Hematopoietic multipotent progenitor cell treated with erythropoietin and hydrocortisone succinate and interleukin-3 and kit ligand, for 4 days (in vitro differentiated cells): Measurements from ENCODE around the gene KCNK10.
A peak's percentile ranks its signal among the peaks of the same experiment; 100 is the strongest.

Source experiments
- DNase-seq: peaks from one replicate; pipeline ENCODE4 v3.0.0-alpha.2; 2015

KCNK10 gene

GRCh38 chr14:88323086-88323522, at the start of gene KCNK10:
TSS of gene KCNK10 (minus strand) at chr14:88323269. CDS start at chr14:88322798, 471 bp downstream.
- DNase-seq = peak; percentile 15

GRCh38 chr14:88369496-88369895, 46.4 kb upstream of the KCNK10 start:
- no peak for DNase-seq

GRCh38 chr14:88364710-88365413, 41.8 kb upstream of the KCNK10 start:
- no peak for DNase-seq

GRCh38 chr14:88363644-88364043, 40.6 kb upstream of the KCNK10 start:
- no peak for DNase-seq

- DNase-seq = no peak
These were observed 36.4 kb upstream of the KCNK10 start for GRCh38 chr14:88359500-88359899.

- DNase-seq = no peak
These were observed 31.3 kb upstream of the KCNK10 start for GRCh38 chr14:88354358-88354757.

GRCh38 chr14:88352698-88353097, 29.6 kb upstream of the KCNK10 start:
- DNase-seq = no peak

GRCh38 chr14:88351966-88352691, 29.1 kb upstream of the KCNK10 start:
- DNase-seq = no peak

- DNase-seq = no peak
These were observed 25.5 kb upstream of the KCNK10 start for GRCh38 chr14:88348546-88348945.

GRCh38 chr14:88346048-88346639, 23.1 kb upstream of the KCNK10 start:
- no peak for DNase-seq

- DNase-seq = no peak
These were observed 19.9 kb upstream of the KCNK10 start for GRCh38 chr14:88342980-88343379.

GRCh38 chr14:88340357-88340756, 17.3 kb upstream of the KCNK10 start:
- no peak for DNase-seq

GRCh38 chr14:88333036-88333435, 10.0 kb upstream of the KCNK10 start:
- DNase-seq = no peak

- no peak for DNase-seq
These were observed 4.4 kb upstream of the KCNK10 start for GRCh38 chr14:88327497-88327896.

- no peak for DNase-seq
These were observed 3.5 kb upstream of the KCNK10 start for GRCh38 chr14:88326352-88327103.

GRCh38 chr14:88325883-88326282, 2.8 kb upstream of the KCNK10 start:
- DNase-seq = no peak

GRCh38 chr14:88324930-88325329, 1.9 kb upstream of the KCNK10 start:
- DNase-seq = no peak

- no peak for DNase-seq
These were observed 1.4 kb upstream of the KCNK10 start for GRCh38 chr14:88324491-88324890.

GRCh38 chr14:88323523-88324199, 592 bp upstream of the KCNK10 start:
- DNase-seq = peak; percentile 56

GRCh38 chr14:88322504-88323085, 474 bp downstream of the KCNK10 start:
- no peak for DNase-seq

- DNase-seq = peak; percentile 5
These were observed 1.2 kb downstream of the KCNK10 start for GRCh38 chr14:88321692-88322503.
